ENCODE measurements around the gene AKT2. TPM values are rescaled to one million over a fixed set of nuclear protein-coding genes. Genes with fewer than 3 reads are reported as not detected.
"Not testable (repeated sequence)": the region's sequence is repeated elsewhere in the genome, so short reads cannot be mapped to it uniquely, and the experiment has no call there.

Gene AKT2
- total RNA-seq, 1 donor from 2014 or later = 89.8 TPM

DNA sequence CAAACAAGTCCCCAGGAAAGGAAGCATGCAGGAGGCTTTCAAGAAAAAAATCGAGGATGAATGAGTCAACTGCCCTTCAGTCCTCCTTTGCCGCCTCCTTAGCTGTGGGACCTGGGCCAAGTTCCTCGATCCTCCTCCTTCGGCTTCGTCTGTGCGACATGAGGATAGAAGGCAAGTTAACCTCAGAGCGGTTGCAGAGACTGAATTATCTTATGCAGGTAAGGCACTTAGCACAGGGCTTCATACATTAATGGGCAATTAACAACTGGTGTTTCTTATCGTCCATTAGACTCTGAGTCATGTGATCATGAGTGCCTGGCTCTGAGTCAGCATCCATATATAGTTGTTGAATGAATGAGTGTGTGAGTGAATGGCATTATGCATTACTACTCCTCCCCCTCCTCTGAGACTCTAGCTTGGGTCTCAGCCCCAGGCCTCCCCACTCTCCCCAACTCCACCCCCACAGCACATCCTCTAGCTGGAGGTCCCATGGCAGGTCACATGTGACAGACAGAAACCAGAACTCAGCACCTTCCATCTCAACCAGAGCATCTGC is 65.3 kb downstream of the AKT2 start:
- Mint-ChIP-seq H3K36me3 (ENCODE audit: low read depth, unreplicated experiment) (peaks cover 4% of the 10 kb centered on the region), H3K9me3 (ENCODE audit: unreplicated experiment) (peaks cover 5% of the 10 kb centered on the region), H3K4me1 (ENCODE audit: unreplicated experiment) (peaks cover 5% of the 10 kb centered on the region), H3K4me3 (ENCODE audit: unreplicated experiment) (no peak overlapping the region), H3K27ac (ENCODE audit: unreplicated experiment) (no peak overlapping the region), H3K27me3 (ENCODE audit: unreplicated experiment) (peaks cover 20% of the 10 kb centered on the region)
- DNase-seq (ENCODE audit: low spot score) = no peak
- TF ChIP-seq, protein P1, sequence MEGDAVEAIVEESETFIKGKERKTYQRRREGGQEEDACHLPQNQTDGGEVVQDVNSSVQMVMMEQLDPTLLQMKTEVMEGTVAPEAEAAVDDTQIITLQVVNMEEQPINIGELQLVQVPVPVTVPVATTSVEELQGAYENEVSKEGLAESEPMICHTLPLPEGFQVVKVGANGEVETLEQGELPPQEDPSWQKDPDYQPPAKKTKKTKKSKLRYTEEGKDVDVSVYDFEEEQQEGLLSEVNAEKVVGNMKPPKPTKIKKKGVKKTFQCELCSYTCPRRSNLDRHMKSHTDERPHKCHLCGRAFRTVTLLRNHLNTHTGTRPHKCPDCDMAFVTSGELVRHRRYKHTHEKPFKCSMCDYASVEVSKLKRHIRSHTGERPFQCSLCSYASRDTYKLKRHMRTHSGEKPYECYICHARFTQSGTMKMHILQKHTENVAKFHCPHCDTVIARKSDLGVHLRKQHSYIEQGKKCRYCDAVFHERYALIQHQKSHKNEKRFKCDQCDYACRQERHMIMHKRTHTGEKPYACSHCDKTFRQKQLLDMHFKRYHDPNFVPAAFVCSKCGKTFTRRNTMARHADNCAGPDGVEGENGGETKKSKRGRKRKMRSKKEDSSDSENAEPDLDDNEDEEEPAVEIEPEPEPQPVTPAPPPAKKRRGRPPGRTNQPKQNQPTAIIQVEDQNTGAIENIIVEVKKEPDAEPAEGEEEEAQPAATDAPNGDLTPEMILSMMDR (IDR thresholded peaks at IDR 0.05; ENCODE audit: unreplicated experiment) = no peak

DNA sequence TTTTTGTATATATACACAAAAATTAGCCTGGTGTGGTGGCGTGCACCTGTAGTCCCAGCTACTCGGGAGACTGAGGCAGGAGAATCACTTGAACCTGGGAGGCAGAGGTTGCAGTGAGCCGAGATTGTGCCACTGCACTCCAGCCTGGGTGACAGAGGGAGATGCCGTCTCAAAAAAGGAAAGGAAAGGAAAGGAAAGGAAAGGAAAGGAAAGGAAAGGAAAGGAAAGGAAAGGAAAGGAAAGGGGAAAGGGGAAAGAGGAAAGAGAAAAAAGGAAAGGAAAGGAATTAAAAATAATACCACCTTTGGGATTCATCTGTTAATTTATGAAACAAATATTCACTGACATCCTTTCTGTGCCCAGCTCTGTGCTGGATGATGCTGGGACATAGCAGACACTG is 66.1 kb downstream of the AKT2 start:
- not testable (repeated sequence) for DNase-seq (ENCODE audit: low spot score); H3K4me1 Mint-ChIP-seq (ENCODE audit: unreplicated experiment); H3K36me3 Mint-ChIP-seq (ENCODE audit: low read depth, unreplicated experiment); H3K4me3 Mint-ChIP-seq (ENCODE audit: unreplicated experiment); H3K9me3 Mint-ChIP-seq (ENCODE audit: unreplicated experiment)
- peaks cover 21% of the 10 kb centered on the region for H3K27me3 Mint-ChIP-seq (ENCODE audit: unreplicated experiment)
- H3K27ac Mint-ChIP-seq (ENCODE audit: unreplicated experiment) = peak overlapping the region; percentile 80

DNA sequence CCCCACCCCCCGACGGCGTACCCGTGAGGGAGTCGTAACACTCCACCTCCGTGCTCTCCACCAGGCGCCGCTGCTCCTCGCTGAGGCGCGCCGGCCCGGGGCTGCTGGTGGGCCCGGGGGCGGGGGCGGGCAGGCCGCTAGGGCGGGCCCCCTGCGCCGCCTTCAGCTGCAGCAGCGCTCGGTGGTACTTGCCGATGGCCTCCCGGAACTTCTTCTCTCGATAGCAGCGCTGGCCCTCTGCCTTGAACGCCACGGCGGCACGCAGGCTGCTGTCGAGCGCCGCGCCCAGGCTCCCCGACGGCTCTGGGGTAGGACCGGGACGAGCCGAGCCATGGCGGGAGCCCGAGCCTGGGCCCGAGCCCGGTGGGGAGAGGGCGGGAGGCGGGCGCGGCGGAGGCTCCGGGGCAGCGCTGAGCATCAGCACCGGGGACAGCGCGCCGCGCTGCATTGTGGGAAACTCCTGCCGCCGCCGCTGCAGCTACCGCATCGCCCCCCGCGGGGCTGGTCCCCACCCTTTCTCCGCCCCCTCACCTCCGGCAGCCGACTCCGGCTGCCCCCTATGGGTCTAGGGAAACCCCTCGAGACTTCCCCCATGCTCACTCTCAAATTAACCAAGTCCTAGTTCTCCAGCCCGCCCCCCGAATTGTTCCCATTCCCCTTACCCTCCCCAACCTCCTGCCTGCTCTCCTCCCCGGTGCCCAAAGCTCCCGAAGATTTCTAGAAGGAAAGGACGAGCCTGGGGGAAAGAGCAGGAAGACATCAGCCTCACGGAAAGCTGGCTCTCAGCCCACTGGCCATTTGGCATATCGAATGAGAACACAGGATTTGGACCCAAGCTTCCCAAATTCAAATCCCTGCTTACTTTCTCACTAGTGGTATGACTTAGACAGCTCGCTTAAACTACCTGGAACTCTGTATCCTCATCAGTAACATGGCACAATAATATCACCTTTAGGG is 66.9 kb downstream of the AKT2 start, which contains the start of gene TTC9B:
TTC9B (minus strand) TSS at position 451 of the 957 bp plus-strand sequence; CDS start at position 448, 3 bp downstream.
- peaks cover 21% of the 10 kb centered on the region for H3K27me3 Mint-ChIP-seq (ENCODE audit: unreplicated experiment)
- H3K36me3 Mint-ChIP-seq (ENCODE audit: low read depth, unreplicated experiment) = peaks cover 4% of the 10 kb centered on the region
- H3K4me3 Mint-ChIP-seq (ENCODE audit: unreplicated experiment) = no peak within 1 kb of the TSS
- H3K4me1 Mint-ChIP-seq (ENCODE audit: unreplicated experiment) = peaks cover 5% of the 10 kb centered on the region
- H3K27ac Mint-ChIP-seq (ENCODE audit: unreplicated experiment) = peak within 1 kb of the TSS; percentile 80
- TF ChIP-seq, protein P1 (IDR thresholded peaks at IDR 0.05; ENCODE audit: unreplicated experiment) = no peak
- peaks cover 5% of the 10 kb centered on the region for H3K9me3 Mint-ChIP-seq (ENCODE audit: unreplicated experiment)
- peak; percentile 61 for DNase-seq (ENCODE audit: low spot score)

DNA sequence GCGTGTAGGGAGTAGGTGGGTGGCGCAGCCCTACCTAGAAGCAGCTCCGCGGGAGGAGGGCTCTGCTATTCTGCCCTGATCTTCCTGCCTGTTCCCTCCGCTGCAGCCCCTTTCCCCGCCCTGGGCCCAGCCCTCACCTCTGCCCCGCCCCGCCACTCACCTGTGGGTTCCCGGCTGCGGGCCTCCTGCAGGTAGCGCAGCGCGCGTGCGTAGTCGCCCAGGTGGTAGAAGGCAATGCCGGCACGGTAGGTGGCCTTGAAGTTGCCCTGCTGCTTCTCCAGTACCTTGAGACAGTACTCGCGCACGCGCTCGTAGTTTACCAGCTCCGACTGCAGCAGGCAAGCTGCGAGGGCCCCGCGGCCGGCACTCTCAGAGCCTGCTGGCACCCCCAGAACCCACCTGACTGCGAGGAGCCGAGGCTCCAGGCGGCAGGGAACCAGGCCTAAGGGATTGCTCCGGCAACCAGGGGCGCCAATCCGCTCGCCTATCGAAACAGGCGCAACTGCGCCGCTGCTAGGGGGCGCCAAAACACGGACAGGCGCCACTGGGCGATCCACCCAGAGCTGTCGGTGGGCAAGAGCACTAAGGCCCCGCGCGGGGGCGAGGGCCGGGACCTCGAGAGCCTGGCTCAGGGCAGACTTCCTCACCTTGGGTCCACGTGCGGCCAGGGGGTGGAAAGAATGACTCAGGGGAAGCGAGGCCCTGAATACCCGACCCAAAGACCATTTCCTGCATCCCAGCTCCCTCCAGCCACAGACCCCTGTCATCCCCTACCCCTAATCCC is 67.9 kb downstream of the AKT2 start:
- TF ChIP-seq, protein P1 (IDR thresholded peaks at IDR 0.05; ENCODE audit: unreplicated experiment) = peak; percentile 59
- Mint-ChIP-seq H3K4me3 (ENCODE audit: unreplicated experiment) (no peak overlapping the region), H3K27me3 (ENCODE audit: unreplicated experiment) (peaks cover 23% of the 10 kb centered on the region), H3K36me3 (ENCODE audit: low read depth, unreplicated experiment) (peaks cover 8% of the 10 kb centered on the region), H3K4me1 (ENCODE audit: unreplicated experiment) (peaks cover 5% of the 10 kb centered on the region), H3K9me3 (ENCODE audit: unreplicated experiment) (peaks cover 5% of the 10 kb centered on the region), H3K27ac (ENCODE audit: unreplicated experiment) (no peak overlapping the region)
- peak; percentile 43 for DNase-seq (ENCODE audit: low spot score)

DNA sequence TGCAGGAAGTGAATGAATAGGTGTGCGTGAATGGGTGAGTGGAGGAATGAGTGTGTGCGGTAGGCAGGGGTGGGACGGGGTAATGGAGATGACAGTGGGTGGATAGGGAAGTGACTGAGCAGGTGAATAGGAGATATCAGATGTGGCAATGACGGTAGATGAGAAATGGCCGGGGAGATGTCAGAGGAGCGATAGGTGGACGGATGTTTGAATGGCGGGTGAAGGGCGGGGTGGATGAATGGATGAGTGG is 68.4 kb downstream of the AKT2 start:
- Mint-ChIP-seq H3K4me1 (ENCODE audit: unreplicated experiment) (peaks cover 5% of the 10 kb centered on the region), H3K4me3 (ENCODE audit: unreplicated experiment) (no peak overlapping the region), H3K27ac (ENCODE audit: unreplicated experiment) (no peak overlapping the region), H3K9me3 (ENCODE audit: unreplicated experiment) (no peaks in the 10 kb centered on the region), H3K36me3 (ENCODE audit: low read depth, unreplicated experiment) (peaks cover 4% of the 10 kb centered on the region), H3K27me3 (ENCODE audit: unreplicated experiment) (peaks cover 21% of the 10 kb centered on the region)
- DNase-seq (ENCODE audit: low spot score) = no peak
- TF ChIP-seq, protein P1 (IDR thresholded peaks at IDR 0.05; ENCODE audit: unreplicated experiment) = no peak

Measured in endothelial cell (in vitro differentiated cells).